ENCODE measurements around the gene HOXA9.

Gene HOXA9

GRCh38 chr7:27151931-27152815 lies 13.2 kb downstream of the HOXA9 start, which contains the start of gene HOXA3:
Gene HOXA3, minus strand, starts transcription at chr7:27152583. Its CDS starts 41,943 bp downstream, at chr7:27110640.
- DNase-seq = no peak

DNA sequence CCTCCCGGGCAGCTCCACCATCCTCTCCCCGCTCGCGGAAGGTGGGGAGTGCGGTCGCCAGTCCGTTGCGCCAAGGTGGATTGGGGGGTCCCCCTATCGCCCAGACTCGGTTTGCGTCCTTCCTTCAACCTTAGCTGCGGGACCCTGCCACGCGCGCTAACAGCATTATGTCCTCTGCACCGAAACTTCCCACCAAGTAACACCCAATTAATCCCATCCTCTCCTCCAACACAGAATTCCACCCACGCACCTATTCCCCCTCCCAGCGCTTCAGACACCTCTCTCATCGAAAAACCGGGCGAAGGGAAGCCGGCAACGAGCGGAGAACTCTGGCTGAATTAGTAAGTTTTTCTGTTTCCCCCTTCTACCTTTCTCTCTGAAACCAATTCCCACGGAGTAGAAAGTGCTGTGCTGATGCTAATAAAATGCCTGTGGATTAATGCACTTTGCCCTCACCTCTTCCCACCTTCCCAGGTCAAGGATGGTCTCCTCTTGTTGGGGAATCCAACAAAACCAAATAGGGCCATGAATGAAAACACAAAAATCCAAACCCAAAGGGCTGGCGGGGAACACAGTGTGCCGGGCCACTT lies 13.9 kb downstream of the HOXA9 start:
- DNase-seq = no peak

DNA sequence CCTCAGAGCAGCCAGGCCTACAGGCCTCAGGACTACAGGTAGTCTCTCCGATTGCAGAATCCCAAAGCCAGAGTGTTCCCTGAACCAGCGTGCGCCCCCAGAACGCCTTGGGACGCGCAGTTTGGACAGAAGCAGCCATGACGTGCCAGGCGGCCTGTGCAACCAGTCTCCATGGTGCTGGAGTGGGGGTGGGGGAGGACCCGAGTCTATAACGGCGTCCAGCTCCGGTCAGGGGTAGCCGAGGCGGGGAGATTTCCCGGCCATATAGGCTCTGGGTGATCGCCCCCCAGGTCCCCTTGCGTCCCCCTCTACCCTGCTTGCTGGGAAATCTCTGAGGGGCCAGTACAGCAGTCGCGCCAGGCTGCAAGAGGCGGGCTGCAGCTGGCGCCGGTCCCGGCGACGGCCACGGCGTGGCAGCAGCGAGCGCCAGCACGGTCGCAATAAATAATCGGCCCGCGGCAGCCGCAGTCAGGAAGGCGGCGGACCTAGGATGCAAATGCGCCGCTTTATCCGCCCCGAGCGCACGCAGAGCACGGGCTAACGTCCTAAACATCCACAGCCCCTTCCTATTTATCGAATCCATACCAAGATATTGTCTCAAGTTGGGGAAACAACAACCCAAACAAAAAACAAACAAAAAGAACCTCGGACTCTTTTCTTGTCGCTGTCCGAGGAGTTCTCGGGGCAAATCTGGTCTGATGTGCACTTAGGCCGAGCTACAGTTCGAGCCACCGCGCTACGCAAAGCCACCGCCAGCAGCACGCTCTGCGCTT lies 14.6 kb downstream of the HOXA9 start:
- DNase-seq = peak; percentile 54

- DNase-seq = peak; percentile 13
These were observed 15.3 kb downstream of the HOXA9 start for GRCh38 chr7:27149842-27150567.

DNA sequence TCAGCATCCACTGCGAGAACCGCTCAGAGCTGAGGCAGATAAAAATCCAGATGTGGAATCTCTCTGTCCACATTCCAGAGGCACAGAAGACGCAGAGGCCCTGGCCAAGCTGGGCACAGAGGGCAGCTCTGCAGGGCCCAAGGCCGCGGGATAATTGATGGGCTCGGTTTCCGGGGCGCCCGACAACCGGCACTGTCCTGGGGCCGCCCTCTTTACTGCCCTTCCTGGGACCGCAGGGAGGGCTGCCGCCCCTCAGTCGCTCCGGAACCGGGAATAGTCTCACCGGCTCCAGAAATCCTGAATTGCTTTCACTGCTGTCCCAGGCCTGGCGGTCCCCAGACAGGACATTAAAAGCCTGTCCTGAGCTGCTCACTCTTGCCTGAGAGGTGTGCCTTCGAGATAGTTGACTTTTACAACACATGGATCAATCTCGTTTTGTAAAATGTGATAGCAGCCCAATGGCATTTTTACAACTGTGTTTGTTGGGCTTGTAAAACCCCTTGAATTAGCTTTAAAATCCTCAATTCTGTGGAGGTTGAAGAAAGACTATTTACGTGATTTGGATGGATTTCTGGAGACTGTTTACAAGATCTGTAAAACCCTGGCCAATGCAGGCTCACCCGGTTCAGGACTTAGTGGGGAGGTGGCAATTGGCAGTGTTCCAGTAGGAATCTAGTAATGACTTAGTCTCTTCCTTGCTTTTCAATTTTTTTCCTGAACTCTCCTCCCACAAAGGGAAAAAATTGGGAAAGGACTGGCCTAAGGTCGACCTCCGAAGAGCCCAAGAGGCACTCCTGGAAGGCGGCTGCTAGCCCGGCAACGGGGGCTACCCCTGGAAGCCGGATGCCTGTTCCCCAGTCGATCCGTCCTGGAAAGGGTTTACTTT lies 16.3 kb downstream of the HOXA9 start:
- no peak for DNase-seq

DNA sequence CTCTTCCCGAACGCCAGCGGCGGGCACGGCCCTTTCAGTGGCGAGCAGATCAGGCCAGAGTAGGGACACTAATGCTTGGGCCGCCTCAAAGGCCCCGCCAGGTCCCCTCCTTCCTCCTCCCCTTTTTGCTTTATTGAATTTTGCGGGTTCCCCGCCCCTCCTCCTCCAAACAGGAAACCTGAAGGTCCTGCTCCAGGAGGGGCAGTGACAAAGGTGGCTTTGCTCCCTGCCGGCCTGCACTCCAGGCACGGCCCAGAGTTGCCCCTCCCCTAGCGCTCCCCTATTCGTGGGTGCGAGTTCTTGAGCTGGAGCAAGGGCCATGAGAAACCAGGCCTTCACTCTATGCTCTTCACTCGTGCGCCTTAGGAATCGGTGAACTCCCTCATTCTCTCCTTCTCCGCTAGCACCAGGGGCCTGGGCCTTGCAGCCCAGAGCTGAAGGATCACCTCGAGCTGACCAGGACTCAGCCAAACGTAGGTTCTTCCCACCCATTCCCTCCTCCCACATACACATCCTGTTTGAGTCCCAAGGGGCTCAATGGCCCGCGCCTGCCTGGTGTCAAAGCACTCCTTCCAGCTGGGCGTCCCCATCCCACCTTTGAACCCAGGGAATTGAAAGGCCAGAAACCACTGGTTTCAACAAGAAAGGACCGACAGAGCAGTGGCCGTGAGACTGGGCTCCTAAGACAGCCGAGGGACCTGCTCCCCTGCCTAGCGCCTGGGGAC lies 17.1 kb downstream of the HOXA9 start:
- DNase-seq = peak; percentile 39

DNA sequence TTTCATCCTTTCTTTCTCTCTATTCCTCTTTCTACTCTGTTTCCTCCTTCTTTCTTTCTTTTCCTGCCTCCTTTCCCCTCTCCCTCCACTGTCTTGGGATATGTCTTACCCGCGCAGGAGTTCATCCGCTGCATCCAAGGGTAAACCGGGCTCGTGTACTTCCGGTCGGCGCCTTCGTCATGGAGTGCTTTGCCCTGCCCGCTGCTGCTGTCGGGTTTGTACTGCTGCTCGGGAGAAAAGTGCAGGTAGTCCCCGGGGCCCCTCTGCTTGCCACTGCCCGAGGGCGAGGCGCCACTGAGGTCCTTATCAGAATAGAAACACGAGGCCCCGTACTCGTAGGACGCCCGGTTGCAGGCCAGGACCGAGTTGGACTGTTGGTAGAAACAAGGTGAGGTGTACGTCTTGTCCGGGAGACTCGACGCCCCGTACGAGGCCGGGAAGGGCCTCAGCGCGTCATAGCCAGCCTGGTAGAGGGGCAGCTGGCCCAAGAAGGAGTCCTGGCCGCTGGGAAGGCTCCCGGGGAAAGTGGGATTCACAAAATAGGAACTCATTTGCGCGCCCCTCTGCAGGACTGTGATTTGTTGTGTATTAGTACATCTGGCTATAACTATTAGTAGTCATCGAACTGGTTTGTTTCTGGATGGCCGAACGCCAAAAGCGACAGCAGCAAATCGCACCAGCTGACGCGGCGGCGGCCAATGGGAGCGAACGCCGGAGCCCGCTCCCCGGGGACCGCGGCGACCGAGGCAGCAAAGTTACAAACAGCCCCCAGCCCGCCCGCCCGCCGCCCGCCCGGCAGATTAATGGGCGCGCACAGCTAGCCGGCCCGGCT lies 17.9 kb downstream of the HOXA9 start, which contains the start of gene HOXA6:
TSS of gene HOXA6 (minus strand) at position 576 of the 832 bp plus-strand sequence. CDS start at position 551, 25 bp downstream.
- peak; percentile 64 for DNase-seq

GRCh38 chr7:27146491-27147198 lies 18.7 kb downstream of the HOXA9 start:
- DNase-seq = peak; percentile 35

- no peak for DNase-seq
These were observed 19.4 kb downstream of the HOXA9 start for GRCh38 chr7:27145914-27146412.

DNA sequence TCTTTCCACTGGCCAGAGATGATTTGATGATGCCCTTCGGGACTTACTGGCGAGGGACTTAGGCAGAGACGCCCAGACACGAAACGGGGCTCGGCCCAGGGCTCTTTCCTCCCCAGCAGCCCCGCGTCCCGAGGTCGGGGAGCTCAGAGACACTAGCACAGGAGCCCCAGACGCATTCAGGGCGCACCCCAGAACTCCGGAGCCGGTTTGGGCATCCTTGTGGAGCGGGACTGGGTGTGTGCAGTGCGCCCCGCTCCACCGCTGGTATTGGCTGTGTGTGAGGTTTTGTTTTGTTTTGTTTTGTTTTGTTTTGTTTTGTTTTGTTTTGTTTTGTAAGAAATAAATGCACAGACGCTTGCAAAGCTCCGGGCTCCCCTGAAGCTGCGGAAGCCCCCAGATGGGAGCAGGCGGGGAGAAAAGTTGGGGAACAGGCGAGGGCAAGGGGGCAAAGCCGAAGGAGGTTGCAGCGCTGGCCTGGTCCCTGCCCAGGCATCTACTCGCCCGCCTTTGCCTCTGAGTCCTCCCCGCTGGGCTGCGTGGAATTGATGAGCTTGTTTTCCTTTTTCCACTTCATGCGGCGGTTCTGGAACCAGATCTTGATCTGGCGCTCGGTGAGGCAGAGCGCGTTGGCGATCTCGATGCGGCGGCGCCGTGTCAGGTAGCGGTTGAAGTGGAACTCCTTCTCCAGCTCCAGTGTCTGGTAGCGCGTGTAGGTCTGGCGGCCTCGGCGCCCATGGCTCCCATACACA lies 20.0 kb downstream of the HOXA9 start:
- DNase-seq = no peak

GRCh38 chr7:27144781-27145164 lies 20.6 kb downstream of the HOXA9 start:
- no peak for DNase-seq

DNA sequence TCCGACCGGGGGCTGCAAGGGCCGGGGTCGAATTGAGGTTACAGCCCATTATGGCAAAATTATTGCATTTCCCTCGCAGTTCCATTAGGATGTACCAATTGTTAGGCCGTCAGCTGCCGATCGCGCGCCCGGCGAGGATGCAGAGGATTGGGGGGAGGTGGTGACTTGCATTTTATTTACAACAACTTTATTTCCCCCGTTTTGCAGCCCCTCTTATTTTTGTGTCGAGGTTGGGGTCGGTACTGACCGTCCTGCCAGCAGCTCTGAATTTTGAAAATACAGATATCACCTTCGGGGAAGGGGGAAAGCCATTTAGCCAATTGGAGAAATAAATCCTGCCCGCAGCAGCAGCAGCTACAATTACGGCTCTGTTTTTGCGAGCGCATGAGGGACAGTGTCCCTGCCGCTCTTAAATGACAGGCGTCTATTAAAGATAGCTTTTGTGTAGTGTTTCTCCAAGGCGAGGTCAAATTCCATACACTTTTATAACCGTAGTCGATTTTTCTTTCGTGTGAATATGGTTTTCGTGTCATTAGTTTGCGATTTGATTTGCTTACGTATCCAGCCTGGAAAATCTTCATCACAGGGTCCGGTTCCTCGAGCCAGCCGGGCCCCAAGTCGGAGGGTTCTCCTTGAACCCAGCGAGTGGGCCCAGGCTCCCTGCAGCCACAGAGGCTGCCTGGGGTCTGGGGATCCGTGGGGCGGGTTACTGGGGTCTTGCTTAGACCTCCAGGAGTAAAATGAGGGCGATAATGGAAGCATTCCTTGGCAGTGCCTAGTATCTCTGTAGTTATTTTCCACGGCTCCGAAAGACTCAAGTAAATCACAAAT lies 21.2 kb downstream of the HOXA9 start:
- DNase-seq = no peak

DNA sequence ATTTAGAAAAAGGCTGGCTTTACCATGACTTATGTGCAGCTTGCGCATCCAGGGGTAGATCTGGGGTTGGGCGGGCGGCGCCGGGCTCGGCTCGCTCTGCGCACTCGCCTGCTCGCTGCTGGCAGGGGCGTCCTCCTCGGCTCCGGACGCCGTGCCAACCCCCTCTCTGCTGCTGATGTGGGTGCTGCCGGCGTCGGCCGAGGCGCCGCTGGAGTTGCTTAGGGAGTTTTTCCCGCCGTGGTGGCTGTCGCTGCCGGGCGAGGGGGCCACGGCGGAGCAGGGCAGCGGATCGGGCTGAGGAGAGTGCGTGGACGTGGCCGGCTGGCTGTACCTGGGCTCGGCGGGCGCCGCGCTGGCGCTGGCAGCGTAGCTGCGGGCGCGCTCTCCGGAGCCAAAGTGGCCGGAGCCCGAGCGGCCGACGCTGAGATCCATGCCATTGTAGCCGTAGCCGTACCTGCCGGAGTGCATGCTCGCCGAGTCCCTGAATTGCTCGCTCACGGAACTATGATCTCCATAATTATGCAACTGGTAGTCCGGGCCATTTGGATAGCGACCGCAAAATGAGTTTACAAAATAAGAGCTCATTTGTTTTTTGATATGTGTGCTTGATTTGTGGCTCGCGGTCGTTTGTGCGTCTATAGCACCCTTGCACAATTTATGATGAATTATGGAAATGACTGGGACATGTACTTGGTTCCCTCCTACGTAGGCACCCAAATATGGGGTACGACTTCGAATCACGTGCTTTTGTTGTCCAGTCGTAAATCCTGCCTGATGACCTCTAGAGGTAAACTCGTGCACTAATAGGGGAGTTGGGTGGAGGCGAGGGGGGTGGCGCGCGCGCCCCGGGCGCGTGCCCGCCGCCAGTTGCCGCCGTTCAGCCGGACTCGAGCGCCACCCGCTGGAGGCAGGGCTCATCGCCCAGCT lies 22.1 kb downstream of the HOXA9 start, which contains the start of gene HOXA5:
TSS of gene HOXA5 (minus strand) at position 659 of the 927 bp plus-strand sequence. CDS start at position 585, 74 bp downstream.
- no peak for DNase-seq

DNA sequence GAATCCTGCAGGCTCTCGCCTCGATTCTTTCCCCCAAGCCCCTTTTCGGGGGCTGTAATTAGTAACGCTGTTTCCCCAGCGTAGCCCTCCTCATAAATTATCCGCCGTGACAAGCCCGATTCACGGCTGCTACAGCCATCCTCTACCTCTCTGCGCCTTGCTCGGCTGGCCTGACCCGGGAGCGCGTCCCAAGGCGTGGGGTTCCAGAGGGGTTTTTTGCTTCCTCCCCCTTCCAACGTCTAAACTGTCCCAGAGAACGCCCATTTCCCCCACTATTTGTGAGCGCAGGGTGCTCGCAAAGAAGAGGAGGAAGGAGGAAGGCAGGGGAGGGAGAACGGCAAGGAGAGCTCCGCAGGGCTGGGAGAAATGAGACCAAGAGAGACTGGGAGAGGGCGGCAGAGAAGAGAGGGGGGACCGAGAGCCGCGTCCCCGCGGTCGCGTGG lies 22.7 kb downstream of the HOXA9 start:
- no peak for DNase-seq

GRCh38 chr7:27141923-27142579 lies 23.3 kb downstream of the HOXA9 start:
- DNase-seq = no peak
